ENCODE data around the gene SERPINC1. TPM values are rescaled to one million over a fixed set of nuclear protein-coding genes. Genes with fewer than 3 reads are reported as not detected.
"Not testable (repeated sequence)": the region's sequence is repeated elsewhere in the genome, so short reads cannot be mapped to it uniquely, and the experiment has no call there.

The SERPINC1 gene
- total and polyA plus RNA-seq, 5 donors from 2014 or later, result not detected

DNA sequence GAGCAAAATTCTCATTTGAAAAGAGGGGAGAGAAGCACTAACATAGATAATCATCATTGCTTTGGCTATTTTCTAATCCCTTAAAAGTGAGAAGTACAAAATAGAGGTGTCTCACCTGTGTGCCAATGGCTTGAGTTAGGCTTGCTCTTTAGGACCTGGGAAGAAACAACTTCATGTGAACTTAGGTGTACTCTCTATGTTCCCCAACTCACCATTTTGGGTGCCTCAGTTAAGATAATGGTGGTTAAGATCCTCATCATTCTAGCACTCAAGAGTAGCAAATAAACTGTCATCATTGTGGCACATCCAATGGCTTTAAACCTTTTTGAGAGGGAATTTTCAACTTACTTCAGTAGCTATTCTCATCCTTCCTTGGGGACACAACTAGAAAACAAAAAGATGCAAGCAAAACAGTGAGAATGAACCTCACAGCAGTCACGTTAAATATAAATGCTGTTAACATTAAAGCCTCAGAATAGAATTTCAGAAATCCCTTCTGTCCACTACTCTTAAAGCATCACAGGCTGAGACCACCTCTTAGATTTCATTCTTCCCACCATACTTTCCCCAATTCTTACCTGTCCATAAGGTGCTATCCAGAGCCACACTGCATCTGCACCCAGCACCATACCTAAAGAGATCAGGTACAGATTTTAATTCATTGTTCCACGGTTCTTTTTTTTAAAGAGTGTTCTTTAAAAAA is 50.6 kb downstream of the SERPINC1 start:
- peaks cover 24 to 76% (median 65%) of the 10 kb centered on the region in 4 donors for H3K4me1 Mint-ChIP-seq
- H3K4me3 ChIP-seq (ENCODE audit: low read depth, low read length), result peak overlapping the region; percentile 94

DNA sequence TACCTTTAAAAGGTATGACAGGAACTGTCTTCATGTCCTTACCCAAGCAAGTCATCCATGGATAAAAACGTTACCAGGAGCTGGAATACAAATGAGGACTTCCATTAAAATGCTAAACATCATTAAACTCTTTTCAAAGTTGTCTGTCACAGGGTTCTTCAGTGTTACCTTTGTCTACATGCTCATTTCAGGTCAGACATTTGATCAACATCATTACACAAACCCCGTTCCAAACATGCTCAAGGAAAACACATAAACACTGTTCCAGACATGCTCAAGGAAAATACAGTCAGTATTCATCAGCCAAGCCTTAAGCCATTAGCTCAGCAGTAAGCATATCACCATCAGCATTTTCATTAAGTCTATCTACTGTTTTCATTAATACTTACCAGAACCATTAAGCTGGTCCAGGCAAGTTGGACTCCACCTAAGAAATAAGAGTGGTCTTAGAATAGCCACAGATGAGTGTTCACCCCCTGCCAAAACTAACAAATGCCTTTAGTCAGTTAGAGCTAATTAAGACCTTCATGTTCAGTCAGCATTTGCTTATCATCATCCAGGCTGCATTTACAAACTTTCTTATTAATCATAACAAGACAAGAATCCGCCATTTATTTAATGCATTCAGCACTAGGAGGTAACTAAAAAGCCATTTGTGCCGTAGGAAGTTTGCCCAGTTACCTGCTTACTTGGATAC is 51.5 kb downstream of the SERPINC1 start:
- H3K27me3 Mint-ChIP-seq, result peaks cover 8% of the 10 kb centered on the region
- Histone ChIP-seq H3K9me3 (ENCODE audit: control insufficient read depth in 2 of 2, low read length in 2 of 2) (no peaks in the 10 kb centered on the region), H3K36me3 (ENCODE audit: control insufficient read depth, insufficient read depth, low read length) (peaks cover 39% of the 10 kb centered on the region), H3K4me3 (ENCODE audit: low read depth, low read length) (peak overlapping the region; percentile 94), H3K27ac (ENCODE audit: insufficient read depth, low read length, poor library complexity, severe bottlenecking) (peak overlapping the region; percentile 98), H3K4me1 (ENCODE audit: control insufficient read depth, insufficient read depth, low read length, poor library complexity, severe bottlenecking) (peaks cover 60% of the 10 kb centered on the region), H3K27me3 (ENCODE audit: control insufficient read depth, insufficient read depth, low read length) (no peaks in the 10 kb centered on the region)
- peak overlapping the region; percentile 90 to 99 (median 94) for H3K4me3 Mint-ChIP-seq
- peak overlapping the region; percentile 29 to 97 (median 97) for H3K27ac Mint-ChIP-seq
- H3K36me3 Mint-ChIP-seq, result peaks cover 36% of the 10 kb centered on the region
- H3K9me3 Mint-ChIP-seq, result no peaks in the 10 kb centered on the region
- ATAC-seq (ENCODE audit: low read depth in 2 of 2) (no peak), DNase-seq (peak in 2 of 3 donors; percentile 6 to 17)
- peaks cover 19 to 66% (median 56%) of the 10 kb centered on the region in 4 donors for H3K4me1 Mint-ChIP-seq

More for the DNA sequence above, 50.6 kb downstream of the SERPINC1 start:
- H3K36me3 Mint-ChIP-seq, result peaks cover 39% of the 10 kb centered on the region
- peak overlapping the region; percentile 95 to 97 (median 97) for H3K27ac Mint-ChIP-seq
- peak overlapping the region; percentile 90 to 99 (median 94) for H3K4me3 Mint-ChIP-seq
- Histone ChIP-seq H3K36me3 (ENCODE audit: control insufficient read depth, insufficient read depth, low read length) (peaks cover 39% of the 10 kb centered on the region), H3K9me3 (ENCODE audit: control insufficient read depth in 2 of 2, low read length in 2 of 2) (no peaks in the 10 kb centered on the region), H3K4me1 (ENCODE audit: control insufficient read depth, insufficient read depth, low read length, poor library complexity, severe bottlenecking) (peaks cover 70% of the 10 kb centered on the region), H3K27ac (ENCODE audit: insufficient read depth, low read length, poor library complexity, severe bottlenecking) (peak overlapping the region; percentile 98), H3K27me3 (ENCODE audit: control insufficient read depth, insufficient read depth, low read length) (no peaks in the 10 kb centered on the region)
- H3K9me3 Mint-ChIP-seq, result no peaks in the 10 kb centered on the region
- no peak for DNase-seq
- H3K27me3 Mint-ChIP-seq, result peaks cover 8% of the 10 kb centered on the region
- no peak for ATAC-seq (ENCODE audit: low read depth in 2 of 2)

DNA sequence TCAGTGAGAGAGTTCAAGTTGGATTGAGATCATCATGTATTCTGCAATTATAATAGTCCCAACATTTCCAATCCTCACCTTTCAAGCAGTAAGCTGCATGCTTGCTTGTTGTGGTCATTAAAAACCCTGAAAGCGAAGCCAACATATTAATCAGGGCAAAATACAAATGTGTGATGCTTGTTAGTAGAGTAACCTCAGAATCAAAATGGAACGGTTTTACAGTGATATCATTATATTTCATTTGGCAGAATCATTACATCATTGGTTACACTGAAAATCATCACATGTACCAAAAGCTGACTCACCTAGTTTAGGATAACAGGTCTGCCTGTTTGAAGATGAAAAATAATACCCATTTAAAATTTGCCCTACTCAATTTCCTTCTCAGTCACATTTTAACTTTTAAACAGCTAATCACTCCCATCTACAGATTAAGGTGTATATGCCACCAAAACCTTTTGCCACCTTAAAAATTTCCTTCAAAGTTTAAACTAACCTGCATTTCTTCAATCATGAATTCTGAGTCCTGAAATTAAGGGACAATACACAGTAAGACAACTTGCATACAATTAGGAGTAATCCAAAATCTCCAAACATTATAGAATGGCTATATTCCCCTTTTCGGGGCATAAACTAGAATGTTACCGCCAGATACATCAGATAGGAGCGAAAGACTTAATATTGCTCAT is 52.8 kb downstream of the SERPINC1 start:
- peak overlapping the region; percentile 94 for H3K4me3 ChIP-seq (ENCODE audit: low read depth, low read length)
- H3K27ac Mint-ChIP-seq, result peak overlapping the region; percentile 19 to 77 (median 49)
- H3K27ac ChIP-seq (ENCODE audit: insufficient read depth, low read length, poor library complexity, severe bottlenecking), result peak overlapping the region; percentile 98
- H3K27me3 Mint-ChIP-seq, result peaks cover 8% of the 10 kb centered on the region
- peaks cover 47% of the 10 kb centered on the region for H3K4me1 ChIP-seq (ENCODE audit: control insufficient read depth, insufficient read depth, low read length, poor library complexity, severe bottlenecking)
- DNase-seq (peak in 1 of 3 donors; percentile 8), ATAC-seq (ENCODE audit: low read depth in 2 of 2) (no peak)
- H3K9me3 Mint-ChIP-seq, result no peaks in the 10 kb centered on the region
- H3K4me1 Mint-ChIP-seq, result peaks cover 13 to 53% (median 47%) of the 10 kb centered on the region in 4 donors
- H3K27me3 ChIP-seq (ENCODE audit: control insufficient read depth, insufficient read depth, low read length), result no peaks in the 10 kb centered on the region
- H3K36me3 ChIP-seq (ENCODE audit: control insufficient read depth, insufficient read depth, low read length), result peaks cover 39% of the 10 kb centered on the region
- H3K36me3 Mint-ChIP-seq, result peaks cover 37% of the 10 kb centered on the region
- H3K9me3 ChIP-seq (ENCODE audit: control insufficient read depth in 2 of 2, low read length in 2 of 2), result no peaks in the 10 kb centered on the region
- H3K4me3 Mint-ChIP-seq, result peak overlapping the region; percentile 54 to 99 (median 84)

DNA sequence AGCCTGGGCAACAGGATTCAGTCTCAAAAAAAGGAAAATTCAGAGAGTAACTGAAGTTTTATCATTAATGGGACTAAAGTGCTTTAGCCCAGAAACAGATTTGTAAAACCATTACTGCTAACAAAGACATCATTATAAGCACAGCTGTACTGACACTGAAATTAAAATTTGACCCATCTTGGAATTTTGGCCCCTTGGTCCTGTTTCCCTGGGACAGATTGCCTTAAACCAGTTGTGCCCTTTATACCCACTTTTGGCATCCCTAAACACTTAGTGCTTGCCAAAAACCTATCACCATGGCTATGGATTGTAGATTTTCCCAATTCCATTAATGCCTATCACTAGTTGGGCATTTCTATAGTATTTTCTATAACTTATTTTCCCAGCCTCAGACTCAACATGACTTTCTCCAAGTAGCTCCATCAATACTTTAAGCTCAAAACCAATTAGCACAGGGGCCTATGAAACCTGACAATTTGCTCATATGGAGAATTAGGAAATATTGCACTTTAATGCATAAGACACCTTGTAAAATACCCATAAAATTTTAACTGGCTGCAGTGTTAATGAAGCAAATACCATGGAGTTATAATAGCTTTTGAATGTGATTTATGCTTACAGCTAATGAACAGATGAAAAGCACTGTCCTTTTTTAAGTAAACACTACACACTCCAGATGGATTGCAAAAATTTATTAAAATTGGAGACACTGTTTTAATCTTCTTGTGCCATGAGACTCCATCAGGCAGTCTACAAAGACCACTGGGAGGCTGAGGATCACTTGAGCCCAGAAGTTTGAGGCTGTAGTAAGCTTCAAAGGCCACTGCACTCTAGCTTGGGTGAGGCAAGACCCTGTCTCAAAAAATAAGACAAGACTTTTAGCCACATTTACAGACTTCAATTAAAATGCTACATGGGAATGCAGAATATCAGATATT is 53.6 kb downstream of the SERPINC1 start:
- Mint-ChIP-seq H3K4me3 (peak overlapping the region; percentile 35 to 94 (median 60)), H3K9me3 (no peaks in the 10 kb centered on the region), H3K36me3 (peaks cover 37% of the 10 kb centered on the region), H3K27me3 (peaks cover 8% of the 10 kb centered on the region), H3K4me1 (peaks cover 13 to 45% (median 42%) of the 10 kb centered on the region in 4 donors), H3K27ac (peak overlapping the region in 2 of 3 donors; percentile 19 to 32)
- peak overlapping the region; percentile 9 for H3K27ac ChIP-seq (ENCODE audit: insufficient read depth, low read length, poor library complexity, severe bottlenecking)
- H3K9me3 ChIP-seq (ENCODE audit: control insufficient read depth in 2 of 2, low read length in 2 of 2), result no peaks in the 10 kb centered on the region
- H3K36me3 ChIP-seq (ENCODE audit: control insufficient read depth, insufficient read depth, low read length), result peaks cover 42% of the 10 kb centered on the region
- ATAC-seq (ENCODE audit: low read depth in 2 of 2) (no peak), DNase-seq (no peak)
- H3K4me3 ChIP-seq (ENCODE audit: low read depth, low read length), result peak overlapping the region; percentile 13
- no peaks in the 10 kb centered on the region for H3K27me3 ChIP-seq (ENCODE audit: control insufficient read depth, insufficient read depth, low read length)
- peaks cover 40% of the 10 kb centered on the region for H3K4me1 ChIP-seq (ENCODE audit: control insufficient read depth, insufficient read depth, low read length, poor library complexity, severe bottlenecking)

DNA sequence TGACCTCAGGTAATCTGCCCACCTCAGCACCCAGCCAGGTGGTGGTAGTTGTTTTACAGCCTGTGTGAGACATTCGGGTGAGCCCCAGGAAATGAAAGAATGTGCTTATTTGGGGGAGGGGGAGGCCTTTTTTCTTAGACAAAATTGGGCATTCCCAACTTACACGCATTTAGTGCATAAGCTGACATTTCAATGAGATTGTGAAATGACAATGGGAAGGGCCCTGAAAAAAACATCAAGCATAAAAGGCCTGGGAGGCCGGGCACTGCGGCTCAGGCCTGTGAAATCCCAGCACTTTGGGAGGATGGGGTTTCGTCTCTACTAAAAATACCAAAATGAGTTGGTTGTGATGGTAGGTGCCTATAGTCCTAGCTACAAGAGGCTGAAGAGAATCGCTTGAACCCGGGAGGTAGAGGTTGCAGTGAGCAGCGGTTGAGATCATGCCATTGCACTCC is 54.3 kb downstream of the SERPINC1 start:
- H3K4me3 ChIP-seq (ENCODE audit: low read depth, low read length), result no peak overlapping the region
- Mint-ChIP-seq H3K36me3 (peaks cover 41% of the 10 kb centered on the region), H3K27me3 (peaks cover 8% of the 10 kb centered on the region), H3K4me1 (peaks cover 13 to 45% (median 42%) of the 10 kb centered on the region in 4 donors), H3K27ac (peak overlapping the region in 1 of 3 donors; percentile 84), H3K9me3 (no peaks in the 10 kb centered on the region), H3K4me3 (peak overlapping the region in 1 of 4 donors; percentile 8)
- no peak for DNase-seq
- peaks cover 48% of the 10 kb centered on the region for H3K36me3 ChIP-seq (ENCODE audit: control insufficient read depth, insufficient read depth, low read length)
- H3K27ac ChIP-seq (ENCODE audit: insufficient read depth, low read length, poor library complexity, severe bottlenecking), result no peak overlapping the region
- H3K27me3 ChIP-seq (ENCODE audit: control insufficient read depth, insufficient read depth, low read length), result no peaks in the 10 kb centered on the region
- H3K4me1 ChIP-seq (ENCODE audit: control insufficient read depth, insufficient read depth, low read length, poor library complexity, severe bottlenecking), result peaks cover 40% of the 10 kb centered on the region
- no peak for ATAC-seq (ENCODE audit: low read depth in 2 of 2)
- H3K9me3 ChIP-seq (ENCODE audit: control insufficient read depth in 2 of 2, low read length in 2 of 2), result no peaks in the 10 kb centered on the region

DNA sequence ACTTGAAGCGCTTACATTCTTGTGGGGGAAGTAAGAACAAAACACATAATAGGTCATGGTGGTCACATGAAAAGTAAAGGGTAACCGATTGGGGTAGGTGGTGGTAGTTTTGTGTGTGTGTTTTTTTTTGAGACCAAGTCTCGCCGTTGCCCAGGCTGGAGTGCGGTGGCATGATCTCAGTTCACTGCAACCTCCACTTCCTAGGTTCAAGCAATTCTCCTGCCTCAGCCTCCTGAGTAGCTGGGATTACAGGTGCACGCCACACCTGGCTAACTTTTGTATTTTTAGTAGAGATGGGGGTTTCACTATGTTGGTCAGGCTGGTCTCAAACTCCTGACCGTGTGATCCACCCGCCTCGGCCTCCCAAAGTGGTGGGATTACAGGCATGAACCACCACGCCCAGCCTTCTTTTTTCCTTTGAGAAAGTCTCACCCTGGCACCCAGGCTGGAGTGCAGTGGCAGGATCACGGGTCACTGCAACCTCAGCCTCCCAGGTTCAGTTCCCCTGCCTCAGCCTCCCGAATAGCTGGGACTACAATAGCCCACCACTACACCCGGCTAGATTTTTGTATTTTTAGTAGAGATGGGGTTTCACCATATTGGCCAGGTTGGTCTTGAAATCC is 54.9 kb downstream of the SERPINC1 start:
- peaks cover 53% of the 10 kb centered on the region for H3K36me3 ChIP-seq (ENCODE audit: control insufficient read depth, insufficient read depth, low read length)
- Mint-ChIP-seq H3K27ac (peak overlapping the region in 1 of 3 donors; percentile 84), H3K4me3 (peak overlapping the region in 1 of 4 donors; percentile 8), H3K4me1 (peaks cover 13 to 45% (median 42%) of the 10 kb centered on the region in 4 donors), H3K36me3 (peaks cover 46% of the 10 kb centered on the region)
- H3K4me3 ChIP-seq (ENCODE audit: low read depth, low read length); H3K27me3 Mint-ChIP-seq; H3K27me3 ChIP-seq (ENCODE audit: control insufficient read depth, insufficient read depth, low read length); DNase-seq; H3K27ac ChIP-seq (ENCODE audit: insufficient read depth, low read length, poor library complexity, severe bottlenecking); H3K9me3 Mint-ChIP-seq; H3K9me3 ChIP-seq (ENCODE audit: control insufficient read depth in 2 of 2, low read length in 2 of 2); ATAC-seq (ENCODE audit: low read depth in 2 of 2): not testable (repeated sequence)
- H3K4me1 ChIP-seq (ENCODE audit: control insufficient read depth, insufficient read depth, low read length, poor library complexity, severe bottlenecking), result peaks cover 39% of the 10 kb centered on the region
